Sigmoid colon (tissue), 7 donors: ENCODE data around the gene DCAF10. TPM values are rescaled to one million over a fixed set of nuclear protein-coding genes. Genes with fewer than 3 reads are reported as not detected.
"Not testable (repeated sequence)": the region's sequence is repeated elsewhere in the genome, so short reads cannot be mapped to it uniquely, and the experiment has no call there.

ENCODE experiments used
- DNase-seq: peaks from one replicate; pipeline ENCODE4 v3.0.0-alpha.2; 2019
- H3K27ac ChIP-seq, 4 donors: fragments of 200-600 bp; sonication (generic); one replicate each; pipeline ENCODE4 v1.5.1; 2016 to 2019; ENCODE audit warnings: mild to moderate bottlenecking in 1 of 4
- H3K27me3 ChIP-seq, 3 donors: fragments of 200-600 bp; sonication (generic); one replicate each; pipeline ENCODE4 v1.5.1; 2019; ENCODE audit warnings: mild to moderate bottlenecking in 1 of 3
- H3K36me3 ChIP-seq, 4 donors: fragments of 200-600 bp; sonication (generic); one replicate each; pipeline ENCODE4 v1.5.1; 2016 to 2019
- H3K4me1 ChIP-seq, 4 donors: fragments of 200-600 bp; sonication (generic); one replicate each; pipeline ENCODE4 v1.5.1; 2017 to 2019
- H3K4me3 ChIP-seq, 4 donors: fragments of 200-600 bp; sonication (generic); one replicate each; pipeline ENCODE4 v1.5.1; 2017 to 2019; ENCODE audit warnings: mild to moderate bottlenecking in 2 of 4, moderate library complexity in 1 of 4
- H3K9me3 ChIP-seq, 4 donors: fragments of 200-600 bp in 3 of 4; sonication (generic) in 3 of 4; one replicate each; pipeline versions ENCODE4 v1.5.1 to v1.6.1; 2013 to 2019
- EP300 ChIP-seq, 4 donors: sonication (generic); formaldehyde crosslinking; IDR thresholded peaks; one replicate each; pipeline ENCODE4 v1.6.1; 2017; ENCODE audit warnings: antibody characterized with exemption in 4 of 4
- POLR2A ChIP-seq, 2 donors: fragments of 450-650 bp; IDR thresholded peaks; one replicate each; pipeline ENCODE4 v1.6.1; 2016; ENCODE audit warnings: antibody characterized with exemption in 2 of 2, mild to moderate bottlenecking in 2 of 2, moderate library complexity in 2 of 2
- POLR2AphosphoS5 ChIP-seq, 4 donors: sonication (generic); formaldehyde crosslinking; IDR thresholded peaks; one replicate each; pipeline ENCODE4 v1.6.1; 2017; ENCODE audit warnings: antibody characterized with exemption in 4 of 4
- WGBS, 2 donors: extraction: QIAGEN DNeasy Blood & Tissue Kit; methylation state at CpG; one replicate each; pipeline ENCODE4 v1.1.7; 2013; 5-methylcytosine and 5-hydroxymethylcytosine counted together
- intact Hi-C: fragments of 100-400 bp; cut with DNase I; formaldehyde crosslinking; loops from one replicate; pipeline ENCODE4 v1.15.1; 2023
- polyA plus RNA-seq, 3 donors: library from polyadenylated mRNA; stranded (reverse); fragments of 200-250 nt; gene quantifications; one replicate each; pipeline ENCODE4 v1.2.3, GENCODE V29; 2013
- total RNA-seq, 4 donors: library from RNA; depleted of rRNA; stranded (reverse); fragments of >200 nt; gene quantifications; one replicate each; pipeline ENCODE4 v1.1.0, GENCODE V29; 2016
- TF ChIP-seq, protein P1 (sequence below), 4 experiments: fragments of 450-650 bp in 3 of 4; fragments of 200-600 bp in 1 of 4; IDR thresholded peaks; one replicate each; pipeline ENCODE4 v1.5.1; 2016 to 2019; ENCODE audit warnings: antibody characterized with exemption in 4 of 4, mild to moderate bottlenecking in 3 of 4, moderate library complexity in 2 of 4
- donor health status: healthy with polysubstance abuse.
- donor health status: Bipolar disorder and iron deficiency.
- donor health status: healthy.

Gene DCAF10
- total and polyA plus RNA-seq, 7 donors: 4.8 to 49.3 (median 29.1) TPM

DNA sequence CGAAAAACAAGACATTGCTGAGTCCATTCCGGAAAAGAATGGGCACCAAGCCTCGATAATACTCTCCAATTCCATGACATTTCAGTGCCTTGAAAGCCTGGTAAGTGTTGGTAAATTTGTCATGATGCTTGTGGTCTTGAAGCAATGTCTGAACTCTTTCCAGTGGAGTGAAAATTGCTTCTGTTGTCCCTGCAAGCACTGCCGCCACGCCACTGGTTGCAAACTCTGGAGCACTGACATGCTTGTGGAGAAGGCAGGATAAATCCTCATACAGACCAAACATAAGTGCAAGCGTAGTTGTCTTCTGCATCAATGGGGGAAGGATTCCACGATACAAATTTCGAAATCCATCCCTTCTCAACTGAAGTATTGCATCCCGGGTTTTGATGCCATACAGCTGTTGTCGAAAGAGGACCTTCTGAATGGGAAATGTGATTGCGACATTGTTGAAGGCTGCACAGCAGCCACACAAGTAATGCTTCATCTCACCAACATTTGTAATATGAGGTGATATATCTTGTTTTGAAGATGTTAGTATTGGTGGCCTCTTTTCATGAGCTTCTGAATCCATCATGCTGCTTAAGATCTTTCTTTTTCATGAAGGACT, 87.5 kb downstream of the DCAF10 start:
- H3K9me3 ChIP-seq, DNase-seq, intact Hi-C loops, H3K27ac ChIP-seq, H3K4me1 ChIP-seq, H3K4me3 ChIP-seq, H3K27me3 ChIP-seq: not testable (repeated sequence)
- TF ChIP-seq POLR2AphosphoS5 (IDR thresholded peaks at IDR 0.05): peak in 1 of 4 donors; percentile 7
- 87 to 89% methylated on average over 11 of the region's 11 CpGs for WGBS, 2 donors
- peaks cover 0 to 52% (median 4%) of the 10 kb centered on the region in 4 donors for H3K36me3 ChIP-seq

DNA sequence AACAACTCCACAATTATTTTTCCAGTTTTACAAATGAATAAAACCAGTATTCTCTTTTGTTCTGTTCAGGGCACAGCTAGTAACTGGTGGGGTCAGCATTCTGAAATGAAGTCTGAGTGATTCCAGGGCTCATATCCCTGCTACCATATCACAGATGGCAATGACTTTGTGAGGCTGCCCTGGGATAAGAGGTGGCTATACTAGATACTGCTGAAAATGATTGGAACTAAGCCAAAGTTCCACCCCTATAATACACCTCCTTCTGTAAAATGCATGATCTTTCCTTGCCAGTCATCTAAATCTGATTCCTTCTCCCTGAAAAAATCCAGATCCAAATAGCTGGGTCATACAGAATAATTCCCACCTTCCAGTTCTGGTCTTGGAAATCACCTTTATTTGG, 88.9 kb downstream of the DCAF10 start:
- no peak for TF ChIP-seq EP300 (IDR thresholded peaks at IDR 0.05)
- TF ChIP-seq, protein P1, sequence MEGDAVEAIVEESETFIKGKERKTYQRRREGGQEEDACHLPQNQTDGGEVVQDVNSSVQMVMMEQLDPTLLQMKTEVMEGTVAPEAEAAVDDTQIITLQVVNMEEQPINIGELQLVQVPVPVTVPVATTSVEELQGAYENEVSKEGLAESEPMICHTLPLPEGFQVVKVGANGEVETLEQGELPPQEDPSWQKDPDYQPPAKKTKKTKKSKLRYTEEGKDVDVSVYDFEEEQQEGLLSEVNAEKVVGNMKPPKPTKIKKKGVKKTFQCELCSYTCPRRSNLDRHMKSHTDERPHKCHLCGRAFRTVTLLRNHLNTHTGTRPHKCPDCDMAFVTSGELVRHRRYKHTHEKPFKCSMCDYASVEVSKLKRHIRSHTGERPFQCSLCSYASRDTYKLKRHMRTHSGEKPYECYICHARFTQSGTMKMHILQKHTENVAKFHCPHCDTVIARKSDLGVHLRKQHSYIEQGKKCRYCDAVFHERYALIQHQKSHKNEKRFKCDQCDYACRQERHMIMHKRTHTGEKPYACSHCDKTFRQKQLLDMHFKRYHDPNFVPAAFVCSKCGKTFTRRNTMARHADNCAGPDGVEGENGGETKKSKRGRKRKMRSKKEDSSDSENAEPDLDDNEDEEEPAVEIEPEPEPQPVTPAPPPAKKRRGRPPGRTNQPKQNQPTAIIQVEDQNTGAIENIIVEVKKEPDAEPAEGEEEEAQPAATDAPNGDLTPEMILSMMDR (IDR thresholded peaks at IDR 0.05): no peak
- no peak for TF ChIP-seq POLR2A (IDR thresholded peaks at IDR 0.05)
- TF ChIP-seq POLR2AphosphoS5 (IDR thresholded peaks at IDR 0.05): no peak
- no peaks in the 10 kb centered on the region for H3K4me1 ChIP-seq
- no peak for DNase-seq
- no peak overlapping the region for H3K4me3 ChIP-seq
- no peak overlapping the region for H3K27ac ChIP-seq
- H3K36me3 ChIP-seq: peaks cover 0 to 67% (median 8%) of the 10 kb centered on the region in 4 donors
- no peaks in the 10 kb centered on the region for H3K27me3 ChIP-seq
- no peaks in the 10 kb centered on the region for H3K9me3 ChIP-seq
- intact Hi-C loops: no loop called here

DNA sequence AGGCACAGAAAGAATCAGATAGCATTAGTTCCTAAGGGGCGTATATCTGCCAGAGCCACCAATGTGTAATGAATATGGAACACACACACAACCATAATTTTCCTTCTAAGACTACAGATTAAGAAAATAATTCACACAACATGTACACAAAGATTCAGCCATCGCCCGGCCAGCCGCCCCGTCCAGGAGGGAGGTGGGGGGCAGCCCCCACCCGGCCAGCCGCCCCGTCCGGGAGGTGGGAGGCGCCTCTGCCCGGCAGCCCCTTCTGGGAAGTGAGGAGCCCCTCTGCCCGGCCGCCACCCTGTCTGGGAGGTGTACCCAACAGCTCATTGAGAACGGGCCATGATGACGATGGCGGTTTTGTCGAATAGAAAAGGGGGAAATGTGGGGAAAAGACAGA, 90.4 kb downstream of the DCAF10 start:
- intact Hi-C loops: not testable (repeated sequence)
- peaks cover 0 to 68% (median 13%) of the 10 kb centered on the region in 4 donors for H3K36me3 ChIP-seq
- 97 to 98% methylated on average over 15 of the region's 17 CpGs for WGBS, 2 donors

DNA sequence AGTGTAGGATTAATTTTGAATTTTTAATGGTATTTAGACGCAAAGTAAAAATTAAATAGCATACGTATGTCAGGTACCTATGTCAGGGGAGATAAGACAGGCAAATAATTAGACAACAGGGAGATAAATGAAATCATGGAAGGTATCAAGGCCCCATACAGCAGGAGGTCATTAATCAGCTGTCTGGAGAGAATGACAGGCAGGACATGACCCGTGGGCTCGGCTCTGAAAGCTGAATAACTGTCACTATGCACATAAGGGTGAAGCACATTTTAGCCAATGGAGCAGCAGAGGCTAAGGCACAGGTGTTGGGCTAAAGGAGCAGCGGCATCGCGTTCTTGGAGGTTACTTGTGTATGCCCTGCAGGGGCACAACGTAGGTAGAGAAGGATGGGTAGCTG, 91.5 kb downstream of the DCAF10 start:
- WGBS, 2 donors: 92 to 93% methylated on average over 8 of the region's 8 CpGs

More for the DNA sequence above, 90.4 kb downstream of the DCAF10 start:
- not testable (repeated sequence) for H3K27ac ChIP-seq, H3K27me3 ChIP-seq, H3K4me3 ChIP-seq, H3K4me1 ChIP-seq, H3K9me3 ChIP-seq, DNase-seq

DNA sequence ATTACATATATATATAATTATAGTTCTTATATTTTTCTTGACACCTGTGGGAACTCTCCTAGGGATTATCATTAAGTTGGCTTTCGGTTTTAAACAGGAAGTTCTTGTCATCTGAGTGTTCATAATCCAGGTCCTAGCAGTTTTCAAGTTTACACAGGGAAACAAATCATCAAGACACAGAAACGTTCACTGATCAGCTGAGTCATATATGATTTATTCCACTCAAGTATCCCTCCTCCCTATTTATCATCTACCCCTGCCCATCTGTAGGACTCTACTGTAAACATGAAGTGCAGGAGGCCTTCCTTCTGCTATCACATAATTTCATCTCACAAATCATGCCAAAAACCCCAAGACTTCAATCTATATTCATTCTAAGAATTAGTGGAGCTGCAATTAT, 97.1 kb downstream of the DCAF10 start:
- TF ChIP-seq EP300 (IDR thresholded peaks at IDR 0.05) (no peak), POLR2A (IDR thresholded peaks at IDR 0.05) (no peak), POLR2AphosphoS5 (IDR thresholded peaks at IDR 0.05) (no peak)
- TF ChIP-seq, protein P1 (IDR thresholded peaks at IDR 0.05): no peak
- no peak for DNase-seq
- H3K27me3 ChIP-seq: no peaks in the 10 kb centered on the region
- peaks cover 0 to 14% (median 8%) of the 10 kb centered on the region in 4 donors for H3K4me1 ChIP-seq
- no peaks in the 10 kb centered on the region for H3K9me3 ChIP-seq
- intact Hi-C loops: no loop called here
- peaks cover 0 to 70% (median 17%) of the 10 kb centered on the region in 4 donors for H3K36me3 ChIP-seq
- 40 to 49% methylated on average over 2 of the region's 2 CpGs for WGBS, 2 donors
- no peak overlapping the region for H3K27ac ChIP-seq
- no peak overlapping the region for H3K4me3 ChIP-seq

More for the DNA sequence above, 91.5 kb downstream of the DCAF10 start:
- H3K36me3 ChIP-seq: peaks cover 0 to 70% (median 15%) of the 10 kb centered on the region in 4 donors
- H3K27me3 ChIP-seq: no peaks in the 10 kb centered on the region
- intact Hi-C loops: no loop called here
- H3K9me3 ChIP-seq: no peaks in the 10 kb centered on the region
- no peak overlapping the region for H3K4me3 ChIP-seq
- no peaks in the 10 kb centered on the region for H3K4me1 ChIP-seq
- no peak overlapping the region for H3K27ac ChIP-seq
- TF ChIP-seq, protein P1 (IDR thresholded peaks at IDR 0.05): no peak
- TF ChIP-seq EP300 (IDR thresholded peaks at IDR 0.05): no peak
- no peak for TF ChIP-seq POLR2A (IDR thresholded peaks at IDR 0.05)
- TF ChIP-seq POLR2AphosphoS5 (IDR thresholded peaks at IDR 0.05): no peak
- no peak for DNase-seq

DNA sequence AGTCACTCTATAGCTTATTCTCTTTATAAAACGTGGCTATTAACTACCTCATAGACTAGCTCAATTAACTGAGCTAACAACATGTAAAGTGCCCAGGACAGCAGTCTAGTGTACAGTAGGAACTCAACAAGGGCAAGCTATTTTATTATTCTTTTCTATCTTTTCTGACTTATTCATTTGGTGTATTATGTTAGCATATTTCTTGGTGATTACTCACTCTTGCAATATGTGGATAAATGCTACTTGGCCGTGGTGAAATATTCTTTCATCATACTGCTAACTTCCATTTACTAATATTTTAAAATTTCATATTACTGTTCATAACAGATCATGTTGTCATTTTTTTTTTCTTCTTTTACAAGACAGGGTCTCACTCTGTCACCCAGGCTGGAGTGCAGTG, 98.4 kb downstream of the DCAF10 start:
- Histone ChIP-seq H3K4me3 (no peak overlapping the region), H3K27me3 (no peaks in the 10 kb centered on the region), H3K27ac (no peak overlapping the region), H3K9me3 (no peaks in the 10 kb centered on the region), H3K4me1 (peaks cover 0 to 21% (median 16%) of the 10 kb centered on the region in 4 donors), H3K36me3 (peaks cover 0 to 56% (median 15%) of the 10 kb centered on the region in 4 donors)
- WGBS, 2 donors: 79 to 91% methylated on average over 2 of the region's 2 CpGs
- intact Hi-C loops: no loop called here
- no peak for DNase-seq
- TF ChIP-seq, protein P1 (IDR thresholded peaks at IDR 0.05): no peak
- no peak for TF ChIP-seq POLR2AphosphoS5 (IDR thresholded peaks at IDR 0.05)
- TF ChIP-seq EP300 (IDR thresholded peaks at IDR 0.05): no peak
- no peak for TF ChIP-seq POLR2A (IDR thresholded peaks at IDR 0.05)
